Uterus (tissue), 4 donors: ENCODE measurements around the gene LRRC28. TPM values are rescaled to one million over a fixed set of nuclear protein-coding genes. Genes with fewer than 3 reads are reported as not detected.

Experiments
- DNase-seq, 2 donors: peaks; one replicate each; pipeline ENCODE4 v3.0.0-alpha.2; 2019 to 2020
- H3K27ac ChIP-seq, 2 donors: fragments of 200-600 bp; sonication (generic); 1 replicate in 1 of 2; 2 replicates in 1 of 2; pipeline ENCODE4 v1.5.1; 2016 to 2018
- H3K27me3 ChIP-seq, 2 donors: fragments of 200-600 bp; sonication (generic); one replicate each; pipeline ENCODE4 v1.5.1; 2018 to 2019; ENCODE audit warnings: control low read depth in 1 of 2
- H3K36me3 ChIP-seq, 2 donors: fragments of 200-600 bp; sonication (generic); one replicate each; pipeline ENCODE4 v1.5.1; 2019; ENCODE audit warnings: control low read depth in 1 of 2
- H3K4me1 ChIP-seq, 2 donors: fragments of 200-600 bp; sonication (generic); one replicate each; pipeline ENCODE4 v1.5.1; 2018 to 2019; ENCODE audit warnings: control low read depth in 1 of 2
- H3K4me3 ChIP-seq, 2 donors: fragments of 200-600 bp; sonication (generic); 1 replicate in 1 of 2; 2 replicates in 1 of 2; pipeline ENCODE4 v1.5.1; 2018 to 2019; ENCODE audit warnings: mild to moderate bottlenecking in 1 of 2
- H3K9me3 ChIP-seq, 2 donors: fragments of 200-600 bp; sonication (generic); one replicate each; pipeline ENCODE4 v1.5.1; 2019; ENCODE audit warnings: control low read depth in 1 of 2
- POLR2A ChIP-seq, 2 donors: fragments of 450-650 bp; IDR thresholded peaks; one replicate each; pipeline ENCODE4 v1.6.1; 2016; ENCODE audit warnings: antibody characterized with exemption in 2 of 2, mild to moderate bottlenecking in 1 of 2, moderate library complexity in 1 of 2
- intact Hi-C: fragments of 100-400 bp; cut with DNase I; formaldehyde crosslinking; loops from one replicate; pipeline ENCODE4 v1.15.1; 2023; ENCODE audit warnings: low total_unique reads
- total RNA-seq, 4 donors: library from RNA; depleted of rRNA in 3 of 4; stranded (reverse); fragments of >200 nt in 3 of 4; gene quantifications; one replicate each; pipeline versions ENCODE4 v1.1.0 to v1.2.4, GENCODE V29; 2014 to 2023
- TF ChIP-seq, protein P1 (sequence below), 4 experiments: fragments of 200-600 bp in 2 of 4; fragments of 450-650 bp in 2 of 4; sonication (generic) in 2 of 4; IDR thresholded peaks; one replicate each; pipeline ENCODE4 v1.5.1; 2016 to 2019; ENCODE audit warnings: antibody characterized with exemption in 4 of 4, mild to moderate bottlenecking in 2 of 4, moderate library complexity in 1 of 4
- donor health status: DM: yes; HTN: yes; CAD: no.

LRRC28 gene
- total RNA-seq, 4 donors from 2014 or later: 28.8 to 50.3 (median 35.5) TPM

DNA sequence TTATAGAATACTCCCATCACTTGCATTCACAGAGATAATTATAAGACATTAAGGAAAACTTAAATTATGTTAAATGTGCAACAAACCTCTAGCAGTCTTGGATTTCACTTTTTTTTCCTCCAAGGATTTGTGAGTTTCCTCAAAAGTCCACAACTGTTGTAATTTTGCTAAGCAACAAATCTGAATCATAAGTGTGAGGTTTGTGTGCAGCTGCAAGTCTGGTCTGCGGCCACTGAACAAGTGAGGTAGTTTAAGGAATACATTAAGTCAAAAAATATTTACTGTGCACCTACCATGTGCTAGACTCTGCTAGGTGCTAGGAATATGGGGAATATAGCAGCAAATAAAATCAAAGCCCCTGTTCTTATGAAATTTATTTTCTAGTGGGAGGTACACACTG is 70.2 kb downstream of the LRRC28 start:
- Histone ChIP-seq H3K27me3 (no peaks in the 10 kb centered on the region), H3K4me1 (no peaks in the 10 kb centered on the region), H3K4me3 (no peak overlapping the region), H3K9me3 (no peaks in the 10 kb centered on the region), H3K27ac (no peak overlapping the region), H3K36me3 (no peaks in the 10 kb centered on the region)
- no peak for DNase-seq
- intact Hi-C loops: no loop called here
- TF ChIP-seq POLR2A (IDR thresholded peaks at IDR 0.05): no peak
- TF ChIP-seq, protein P1, sequence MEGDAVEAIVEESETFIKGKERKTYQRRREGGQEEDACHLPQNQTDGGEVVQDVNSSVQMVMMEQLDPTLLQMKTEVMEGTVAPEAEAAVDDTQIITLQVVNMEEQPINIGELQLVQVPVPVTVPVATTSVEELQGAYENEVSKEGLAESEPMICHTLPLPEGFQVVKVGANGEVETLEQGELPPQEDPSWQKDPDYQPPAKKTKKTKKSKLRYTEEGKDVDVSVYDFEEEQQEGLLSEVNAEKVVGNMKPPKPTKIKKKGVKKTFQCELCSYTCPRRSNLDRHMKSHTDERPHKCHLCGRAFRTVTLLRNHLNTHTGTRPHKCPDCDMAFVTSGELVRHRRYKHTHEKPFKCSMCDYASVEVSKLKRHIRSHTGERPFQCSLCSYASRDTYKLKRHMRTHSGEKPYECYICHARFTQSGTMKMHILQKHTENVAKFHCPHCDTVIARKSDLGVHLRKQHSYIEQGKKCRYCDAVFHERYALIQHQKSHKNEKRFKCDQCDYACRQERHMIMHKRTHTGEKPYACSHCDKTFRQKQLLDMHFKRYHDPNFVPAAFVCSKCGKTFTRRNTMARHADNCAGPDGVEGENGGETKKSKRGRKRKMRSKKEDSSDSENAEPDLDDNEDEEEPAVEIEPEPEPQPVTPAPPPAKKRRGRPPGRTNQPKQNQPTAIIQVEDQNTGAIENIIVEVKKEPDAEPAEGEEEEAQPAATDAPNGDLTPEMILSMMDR (IDR thresholded peaks at IDR 0.05): no peak

DNA sequence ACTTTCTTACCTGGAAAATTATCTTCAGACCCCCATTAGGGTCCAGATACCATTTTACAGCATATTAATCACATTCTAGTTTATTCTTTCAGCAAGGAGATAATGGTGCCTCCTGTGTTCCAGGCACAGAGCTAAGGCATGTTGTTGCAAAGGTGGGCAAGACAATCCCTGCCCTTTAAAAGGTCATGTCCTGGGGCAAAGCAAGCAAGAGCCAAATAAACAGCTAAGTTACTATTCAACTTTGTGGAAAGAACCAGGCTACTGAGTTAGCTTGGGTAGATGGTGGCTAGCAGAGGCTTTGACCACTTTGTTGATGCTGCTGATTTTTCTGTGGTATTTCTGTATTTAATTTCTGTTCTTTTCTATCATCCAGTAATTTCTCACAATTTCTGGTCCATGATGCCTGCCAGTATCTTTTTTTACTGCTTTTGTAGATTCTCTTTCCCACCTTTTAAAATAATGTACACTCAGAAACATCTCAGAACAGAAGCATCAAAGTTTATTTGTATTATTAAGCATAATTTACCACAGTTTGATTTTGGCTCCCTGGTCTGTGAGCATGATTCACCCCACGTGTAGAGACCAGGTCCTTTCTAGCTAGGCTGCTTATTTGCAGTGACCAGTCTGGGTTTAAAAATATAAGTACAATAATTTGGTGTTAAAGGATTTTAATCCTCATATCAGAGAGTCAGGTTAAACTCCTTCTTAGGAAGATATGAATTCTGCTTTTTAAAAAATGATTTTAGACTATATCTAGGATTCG is 71.5 kb downstream of the LRRC28 start:
- no peak for TF ChIP-seq POLR2A (IDR thresholded peaks at IDR 0.05)
- TF ChIP-seq, protein P1 (IDR thresholded peaks at IDR 0.05): no peak
- DNase-seq: no peak
- Histone ChIP-seq H3K36me3 (no peaks in the 10 kb centered on the region), H3K27ac (no peak overlapping the region), H3K4me1 (no peaks in the 10 kb centered on the region), H3K27me3 (no peaks in the 10 kb centered on the region), H3K4me3 (no peak overlapping the region), H3K9me3 (no peaks in the 10 kb centered on the region)
- intact Hi-C loops: no loop called here

DNA sequence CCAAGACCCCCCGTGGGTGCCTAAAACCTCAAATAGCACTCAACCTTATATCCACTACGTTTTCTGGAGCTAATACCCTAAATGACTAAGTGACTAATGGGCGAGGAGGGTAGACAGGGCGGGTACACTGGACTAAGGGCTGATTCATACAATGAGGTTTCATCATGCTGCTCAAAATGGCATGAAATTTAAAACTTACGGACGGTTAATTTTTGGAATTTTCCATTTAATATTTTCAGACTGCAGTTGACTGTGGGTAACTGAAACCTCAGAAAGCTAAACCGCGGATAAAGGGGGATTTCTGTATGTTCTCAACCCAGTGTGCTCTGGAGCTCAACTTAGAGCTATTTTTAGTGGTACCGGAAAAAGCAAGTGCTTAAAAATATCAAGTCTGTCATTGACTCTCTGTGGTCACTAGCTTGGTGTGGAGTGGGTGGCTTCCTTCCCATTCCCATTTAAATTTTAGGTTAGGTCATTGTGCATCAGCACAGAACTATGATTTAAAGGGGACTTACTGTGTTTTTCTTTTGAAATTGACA is 72.9 kb downstream of the LRRC28 start:
- intact Hi-C loops: no loop called here
- DNase-seq: no peak
- Histone ChIP-seq H3K36me3 (no peaks in the 10 kb centered on the region), H3K27me3 (no peaks in the 10 kb centered on the region), H3K4me1 (no peaks in the 10 kb centered on the region), H3K9me3 (no peaks in the 10 kb centered on the region), H3K4me3 (no peak overlapping the region), H3K27ac (no peak overlapping the region)
- no peak for TF ChIP-seq POLR2A (IDR thresholded peaks at IDR 0.05)
- TF ChIP-seq, protein P1 (IDR thresholded peaks at IDR 0.05): no peak

DNA sequence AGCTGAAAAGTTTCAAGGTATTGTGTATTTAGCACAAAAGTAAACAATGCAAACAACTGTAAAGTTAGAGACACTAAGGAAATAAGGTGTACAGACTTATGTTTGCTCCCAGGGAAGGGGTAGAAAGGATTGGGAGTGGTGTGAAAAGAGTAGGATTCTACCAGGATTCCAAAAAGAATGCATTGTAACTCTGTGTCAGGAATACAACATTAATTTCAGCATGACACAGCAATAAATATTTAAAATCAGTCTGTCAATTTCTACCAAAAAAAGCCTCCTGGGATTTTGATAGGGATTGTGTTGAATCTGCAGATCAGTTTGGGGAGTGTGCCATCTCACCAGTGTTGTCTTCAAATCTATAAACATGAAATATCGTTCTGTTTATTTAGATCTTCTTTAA is 73.4 kb downstream of the LRRC28 start:
- Histone ChIP-seq H3K36me3 (no peaks in the 10 kb centered on the region), H3K4me3 (no peak overlapping the region), H3K27ac (no peak overlapping the region), H3K4me1 (no peaks in the 10 kb centered on the region), H3K9me3 (no peaks in the 10 kb centered on the region), H3K27me3 (no peaks in the 10 kb centered on the region)
- intact Hi-C loops: no loop called here
- DNase-seq: no peak
- no peak for TF ChIP-seq POLR2A (IDR thresholded peaks at IDR 0.05)

DNA sequence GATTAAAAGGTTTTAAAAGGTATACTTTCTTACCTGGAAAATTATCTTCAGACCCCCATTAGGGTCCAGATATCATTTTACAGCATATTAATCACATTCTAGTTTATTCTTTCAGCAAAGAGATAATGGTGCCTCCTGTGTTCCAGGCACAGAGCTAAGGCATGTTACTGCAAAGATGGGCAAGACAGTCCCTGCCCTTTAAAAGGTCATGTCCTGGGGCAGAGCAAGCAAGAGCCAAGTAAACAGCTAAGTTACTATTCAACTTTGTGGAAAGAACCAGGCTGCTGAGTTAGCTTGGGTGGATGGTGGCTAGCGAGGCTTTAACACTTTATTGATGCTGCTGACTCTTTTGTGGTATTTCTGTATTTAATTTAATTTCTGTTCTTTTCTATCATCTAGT is 75.0 kb downstream of the LRRC28 start:
- H3K9me3 ChIP-seq: no peaks in the 10 kb centered on the region
- no peaks in the 10 kb centered on the region for H3K36me3 ChIP-seq
- H3K4me1 ChIP-seq: no peaks in the 10 kb centered on the region
- DNase-seq: no peak
- TF ChIP-seq, protein P1 (IDR thresholded peaks at IDR 0.05): no peak
- no peak for TF ChIP-seq POLR2A (IDR thresholded peaks at IDR 0.05)
- no peaks in the 10 kb centered on the region for H3K27me3 ChIP-seq
- H3K27ac ChIP-seq: no peak overlapping the region
- intact Hi-C loops: no loop called here
- H3K4me3 ChIP-seq: no peak overlapping the region
